Endodermal cell (in vitro differentiated cells): ENCODE measurements around the gene CLSTN2. TPM values are rescaled to one million over a fixed set of nuclear protein-coding genes. Genes with fewer than 3 reads are reported as not detected.

Experiments used
- DNase-seq: peaks from one replicate; pipeline ENCODE4 v3.0.0-alpha.2; 2017
- H3K27ac ChIP-seq: 2 replicates; pipeline ENCODE4 v1.5.1; 2013; ENCODE audit warnings: mild to moderate bottlenecking, low read depth, low read length, moderate library complexity
- H3K27me3 ChIP-seq: 2 replicates; pipeline ENCODE4 v1.6.1; 2013; ENCODE audit warnings: mild to moderate bottlenecking, low read length, moderate library complexity; ENCODE audit not compliant: insufficient read depth, control insufficient read depth, poor library complexity, severe bottlenecking
- H3K36me3 ChIP-seq: 2 replicates; pipeline ENCODE4 v1.7.0; 2013; ENCODE audit warnings: mild to moderate bottlenecking, low read length, moderate library complexity; ENCODE audit not compliant: control insufficient read depth, insufficient read depth
- H3K4me1 ChIP-seq: one replicate; pipeline ENCODE4 v1.7.0; 2013; ENCODE audit warnings: low read length; ENCODE audit not compliant: control insufficient read depth, insufficient read depth
- H3K4me3 ChIP-seq: 2 replicates; pipeline ENCODE4 v1.5.1; 2013; ENCODE audit warnings: mild to moderate bottlenecking, low read length, moderate library complexity
- H3K9ac ChIP-seq: 2 replicates; pipeline ENCODE4 v1.6.1; 2013; ENCODE audit warnings: mild to moderate bottlenecking, low read length, moderate library complexity; ENCODE audit not compliant: poor library complexity, severe bottlenecking; ENCODE audit errors: extremely low read depth
- H3K9me3 ChIP-seq: 2 replicates; pipeline ENCODE4 v1.6.1; 2013; ENCODE audit warnings: mild to moderate bottlenecking, low read length, moderate library complexity; ENCODE audit not compliant: control insufficient read depth
- H3K27ac Mint-ChIP-seq: 2 replicates; pipeline ENCODE4 v1.8.0; 2020; ENCODE audit warnings: mixed read lengths
- H3K27me3 Mint-ChIP-seq: 2 replicates; pipeline ENCODE4 v1.8.0; 2021; ENCODE audit warnings: mild to moderate bottlenecking, mixed read lengths; ENCODE audit not compliant: insufficient read depth
- H3K36me3 Mint-ChIP-seq: 2 replicates; pipeline ENCODE4 v1.8.0; 2020; ENCODE audit warnings: low read depth, mixed read lengths
- H3K4me1 Mint-ChIP-seq: 2 replicates; pipeline ENCODE4 v1.8.0; 2020; ENCODE audit warnings: mixed read lengths
- H3K4me3 Mint-ChIP-seq: 2 replicates; pipeline ENCODE4 v1.8.0; 2020; ENCODE audit warnings: mild to moderate bottlenecking, moderate library complexity, mixed read lengths
- H3K9me3 Mint-ChIP-seq: 2 replicates; pipeline ENCODE4 v1.8.0; 2020; ENCODE audit warnings: mild to moderate bottlenecking, mixed read lengths
- CTCF ChIP-seq: fragments of 200-600 bp; sonication (generic); conservative IDR thresholded peaks from 2 replicates; pipeline ENCODE4 v1.5.0; 2021; ENCODE audit warnings: antibody characterized with exemption, mild to moderate bottlenecking
- WGBS, 2 experiments: methylation state at CpG; one replicate each; pipeline versions ENCODE4 v1.1.5 to v1.1.7; 2013; ENCODE audit warnings: missing lambda C conversion rate in 2 of 2, mixed read lengths in 1 of 2; ENCODE audit not compliant: insufficient coverage in 1 of 2, insufficient read length in 1 of 2; 5-methylcytosine and 5-hydroxymethylcytosine counted together
- total RNA-seq, 2 donors: library from RNA; stranded (reverse); fragmentation: NEBNext Ultra II Directional in 1 of 2; extraction: Animal tissue kit (Norgen Biotek cat#: 25700) in 1 of 2; gene quantifications; 2 replicates in 1 of 2; 3 replicates in 1 of 2; pipeline ENCODE4 v1.2.1, GENCODE V29; 2021

Gene CLSTN2
- total RNA-seq, 2 donors from 2014 or later: 0.13 to 0.42 TPM

- Histone ChIP-seq H3K4me3 (no peak overlapping the region), H3K27me3 (peaks cover 18% of the 10 kb centered on the region), H3K9me3 (no peaks in the 10 kb centered on the region), H3K9ac (no peak overlapping the region), H3K4me1 (no peaks in the 10 kb centered on the region), H3K27ac (no peak overlapping the region), H3K36me3 (no peaks in the 10 kb centered on the region)
- no peaks in the 10 kb centered on the region for H3K9me3 Mint-ChIP-seq
- H3K27me3 Mint-ChIP-seq: peaks cover 16% of the 10 kb centered on the region
- no peak overlapping the region for H3K27ac Mint-ChIP-seq
- 67 to 85% methylated on average over 1 to 6 of the region's 6 CpGs for WGBS, 2 experiments
- H3K4me1 Mint-ChIP-seq: no peaks in the 10 kb centered on the region
- no peak overlapping the region for H3K4me3 Mint-ChIP-seq
- no peaks in the 10 kb centered on the region for H3K36me3 Mint-ChIP-seq
- no peak for DNase-seq
- TF ChIP-seq CTCF: no peak
Observed at GRCh38 chr3:139948898-139949297, 13.9 kb downstream of the CLSTN2 start.

- Histone ChIP-seq H3K27me3 (peaks cover 6% of the 10 kb centered on the region), H3K36me3 (no peaks in the 10 kb centered on the region), H3K4me3 (no peak overlapping the region), H3K9me3 (no peaks in the 10 kb centered on the region), H3K27ac (no peak overlapping the region), H3K4me1 (no peaks in the 10 kb centered on the region), H3K9ac (no peak overlapping the region)
- Mint-ChIP-seq H3K9me3 (no peaks in the 10 kb centered on the region), H3K4me3 (no peak overlapping the region), H3K4me1 (no peaks in the 10 kb centered on the region), H3K27ac (no peak overlapping the region), H3K27me3 (peaks cover 8% of the 10 kb centered on the region), H3K36me3 (no peaks in the 10 kb centered on the region)
- no peak for TF ChIP-seq CTCF
- 52 to 80% methylated on average over 1 to 2 of the region's 2 CpGs for WGBS, 2 experiments
- DNase-seq: no peak
Observed at GRCh38 chr3:139953131-139953910, 18.3 kb downstream of the CLSTN2 start.

- Histone ChIP-seq H3K36me3 (no peaks in the 10 kb centered on the region), H3K9ac (no peak overlapping the region), H3K27ac (no peak overlapping the region), H3K4me3 (no peak overlapping the region), H3K4me1 (no peaks in the 10 kb centered on the region), H3K9me3 (no peaks in the 10 kb centered on the region), H3K27me3 (peaks cover under 1% of the 10 kb centered on the region)
- H3K4me1 Mint-ChIP-seq: no peaks in the 10 kb centered on the region
- H3K4me3 Mint-ChIP-seq: no peak overlapping the region
- no peak overlapping the region for H3K27ac Mint-ChIP-seq
- no peak for TF ChIP-seq CTCF
- H3K27me3 Mint-ChIP-seq: peaks cover 6% of the 10 kb centered on the region
- WGBS, 2 experiments: 94 to 100% methylated on average over 2 to 3 of the region's 3 CpGs
- no peaks in the 10 kb centered on the region for H3K9me3 Mint-ChIP-seq
- no peak for DNase-seq
- no peaks in the 10 kb centered on the region for H3K36me3 Mint-ChIP-seq
Observed at GRCh38 chr3:139954146-139954860, 19.3 kb downstream of the CLSTN2 start.
